NB4 (cell line): ENCODE measurements around the gene TBC1D14.

Experiments
- MYC ChIP-seq: IDR thresholded peaks from 2 replicates; pipeline ENCODE4 v1.6.1; 2011; ENCODE audit warnings: low read depth, low read length
- POLR2A ChIP-seq: IDR thresholded peaks from 2 replicates; pipeline ENCODE4 v1.6.1; 2011; ENCODE audit warnings: mild to moderate bottlenecking; ENCODE audit not compliant: insufficient read length; ENCODE audit errors: extremely low read depth
- TF ChIP-seq, protein P1 (sequence below): IDR thresholded peaks from one replicate; pipeline ENCODE4 v1.5.1; 2012; ENCODE audit warnings: low read depth, low read length
- TF ChIP-seq, protein P2 (sequence below): IDR thresholded peaks from 2 replicates; pipeline ENCODE4 v1.6.1; 2011; ENCODE audit warnings: low read depth, low read length

DNA sequence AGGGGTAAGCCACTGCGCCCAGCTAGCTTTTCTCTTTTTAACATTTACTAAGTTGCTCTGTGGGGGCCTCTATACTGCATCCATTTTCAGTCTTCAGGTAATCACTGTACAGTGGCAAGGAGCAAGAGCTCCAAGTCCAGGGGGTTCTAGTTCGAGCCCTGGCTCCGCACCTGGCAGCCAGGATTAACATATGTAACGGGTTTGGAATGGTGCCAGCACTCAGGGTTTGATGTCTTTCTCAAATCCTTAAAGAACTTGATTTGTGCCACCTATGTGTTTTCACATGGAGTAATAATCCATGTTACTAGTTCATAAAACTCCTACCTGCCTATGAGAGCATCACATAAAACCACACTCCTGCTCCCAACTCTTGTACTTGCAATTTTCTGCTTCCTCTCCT lies 153.7 kb downstream of the TBC1D14 start:
- TF ChIP-seq, protein P1, sequence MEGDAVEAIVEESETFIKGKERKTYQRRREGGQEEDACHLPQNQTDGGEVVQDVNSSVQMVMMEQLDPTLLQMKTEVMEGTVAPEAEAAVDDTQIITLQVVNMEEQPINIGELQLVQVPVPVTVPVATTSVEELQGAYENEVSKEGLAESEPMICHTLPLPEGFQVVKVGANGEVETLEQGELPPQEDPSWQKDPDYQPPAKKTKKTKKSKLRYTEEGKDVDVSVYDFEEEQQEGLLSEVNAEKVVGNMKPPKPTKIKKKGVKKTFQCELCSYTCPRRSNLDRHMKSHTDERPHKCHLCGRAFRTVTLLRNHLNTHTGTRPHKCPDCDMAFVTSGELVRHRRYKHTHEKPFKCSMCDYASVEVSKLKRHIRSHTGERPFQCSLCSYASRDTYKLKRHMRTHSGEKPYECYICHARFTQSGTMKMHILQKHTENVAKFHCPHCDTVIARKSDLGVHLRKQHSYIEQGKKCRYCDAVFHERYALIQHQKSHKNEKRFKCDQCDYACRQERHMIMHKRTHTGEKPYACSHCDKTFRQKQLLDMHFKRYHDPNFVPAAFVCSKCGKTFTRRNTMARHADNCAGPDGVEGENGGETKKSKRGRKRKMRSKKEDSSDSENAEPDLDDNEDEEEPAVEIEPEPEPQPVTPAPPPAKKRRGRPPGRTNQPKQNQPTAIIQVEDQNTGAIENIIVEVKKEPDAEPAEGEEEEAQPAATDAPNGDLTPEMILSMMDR = no peak
- TF ChIP-seq POLR2A (no peak), MYC (no peak)
- TF ChIP-seq, protein P2, sequence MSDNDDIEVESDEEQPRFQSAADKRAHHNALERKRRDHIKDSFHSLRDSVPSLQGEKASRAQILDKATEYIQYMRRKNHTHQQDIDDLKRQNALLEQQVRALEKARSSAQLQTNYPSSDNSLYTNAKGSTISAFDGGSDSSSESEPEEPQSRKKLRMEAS = no peak
